ENCODE results near the gene INPP5D. TPM values are rescaled to one million over a fixed set of nuclear protein-coding genes. Genes with fewer than 3 reads are reported as not detected.
A peak's percentile ranks its signal among the peaks of the same experiment; 100 is the strongest.

INPP5D gene
- polyA plus RNA-seq, 1 of the 3 experiments (the other 2 are of a cell fraction) = 1.3 TPM

DNA sequence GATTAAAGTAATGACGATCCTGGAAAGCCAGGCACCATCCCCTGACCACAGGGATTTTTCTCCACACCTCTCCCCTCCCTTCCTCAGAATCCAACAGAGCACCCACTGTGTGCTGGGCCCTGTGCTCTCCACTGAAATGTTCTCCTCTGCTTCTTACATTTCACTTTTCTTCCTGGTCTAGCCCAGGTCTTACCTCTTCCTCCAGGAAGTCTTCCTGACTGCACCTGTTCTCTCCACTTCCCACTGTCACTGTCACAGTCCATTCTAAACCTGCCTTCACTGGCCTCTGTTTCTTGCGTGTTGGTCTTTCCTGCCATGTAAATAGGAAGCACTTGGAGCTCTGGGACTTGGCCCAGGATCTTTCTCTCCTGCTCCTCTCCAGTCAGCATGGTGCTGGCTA is 39.7 kb upstream of the INPP5D start (continued):
- TF ChIP-seq, protein P1, sequence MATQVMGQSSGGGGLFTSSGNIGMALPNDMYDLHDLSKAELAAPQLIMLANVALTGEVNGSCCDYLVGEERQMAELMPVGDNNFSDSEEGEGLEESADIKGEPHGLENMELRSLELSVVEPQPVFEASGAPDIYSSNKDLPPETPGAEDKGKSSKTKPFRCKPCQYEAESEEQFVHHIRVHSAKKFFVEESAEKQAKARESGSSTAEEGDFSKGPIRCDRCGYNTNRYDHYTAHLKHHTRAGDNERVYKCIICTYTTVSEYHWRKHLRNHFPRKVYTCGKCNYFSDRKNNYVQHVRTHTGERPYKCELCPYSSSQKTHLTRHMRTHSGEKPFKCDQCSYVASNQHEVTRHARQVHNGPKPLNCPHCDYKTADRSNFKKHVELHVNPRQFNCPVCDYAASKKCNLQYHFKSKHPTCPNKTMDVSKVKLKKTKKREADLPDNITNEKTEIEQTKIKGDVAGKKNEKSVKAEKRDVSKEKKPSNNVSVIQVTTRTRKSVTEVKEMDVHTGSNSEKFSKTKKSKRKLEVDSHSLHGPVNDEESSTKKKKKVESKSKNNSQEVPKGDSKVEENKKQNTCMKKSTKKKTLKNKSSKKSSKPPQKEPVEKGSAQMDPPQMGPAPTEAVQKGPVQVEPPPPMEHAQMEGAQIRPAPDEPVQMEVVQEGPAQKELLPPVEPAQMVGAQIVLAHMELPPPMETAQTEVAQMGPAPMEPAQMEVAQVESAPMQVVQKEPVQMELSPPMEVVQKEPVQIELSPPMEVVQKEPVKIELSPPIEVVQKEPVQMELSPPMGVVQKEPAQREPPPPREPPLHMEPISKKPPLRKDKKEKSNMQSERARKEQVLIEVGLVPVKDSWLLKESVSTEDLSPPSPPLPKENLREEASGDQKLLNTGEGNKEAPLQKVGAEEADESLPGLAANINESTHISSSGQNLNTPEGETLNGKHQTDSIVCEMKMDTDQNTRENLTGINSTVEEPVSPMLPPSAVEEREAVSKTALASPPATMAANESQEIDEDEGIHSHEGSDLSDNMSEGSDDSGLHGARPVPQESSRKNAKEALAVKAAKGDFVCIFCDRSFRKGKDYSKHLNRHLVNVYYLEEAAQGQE (IDR thresholded peaks at IDR 0.05; ENCODE audit: low read depth, low read length) = no peak
- TF ChIP-seq RAD21 (IDR thresholded peaks at IDR 0.05; ENCODE audit: low read length) = no peak
- TF ChIP-seq, protein P2, sequence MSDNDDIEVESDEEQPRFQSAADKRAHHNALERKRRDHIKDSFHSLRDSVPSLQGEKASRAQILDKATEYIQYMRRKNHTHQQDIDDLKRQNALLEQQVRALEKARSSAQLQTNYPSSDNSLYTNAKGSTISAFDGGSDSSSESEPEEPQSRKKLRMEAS (IDR thresholded peaks at IDR 0.05; ENCODE audit: low read depth) = no peak

DNA sequence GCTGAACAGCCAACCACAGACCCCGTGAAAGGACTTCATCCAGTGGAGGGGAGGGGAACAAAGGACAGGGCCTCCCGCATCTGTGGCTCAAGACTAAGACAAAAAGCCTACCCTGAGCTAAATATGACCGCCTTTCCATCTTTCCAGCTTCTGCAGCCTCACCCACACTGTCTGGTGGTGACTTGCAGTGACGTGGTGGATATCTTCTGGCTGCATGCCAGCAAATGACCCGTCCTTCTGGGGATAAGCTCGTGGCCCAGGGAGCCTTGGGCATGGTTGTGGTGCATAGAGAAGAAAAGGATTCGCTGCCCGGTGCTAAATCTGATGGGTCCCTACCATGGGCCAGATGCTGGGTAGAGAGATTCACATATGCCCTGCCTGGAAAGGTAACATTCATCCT is 38.4 kb upstream of the INPP5D start:
- Histone ChIP-seq H4K20me1 (ENCODE audit: insufficient read depth) (no peaks in the 10 kb centered on the region), H3K79me2 (ENCODE audit: insufficient read depth) (no peaks in the 10 kb centered on the region), H3K27me3 (ENCODE audit: insufficient read depth) (no peaks in the 10 kb centered on the region), H3K4me1 (ENCODE audit: control insufficient read depth in 1 of 2, insufficient read depth in 2 of 2, low read depth in 1 of 2, low read length in 1 of 2) (no peaks in the 10 kb centered on the region), H3K9me2 (no peaks in the 10 kb centered on the region), H3K27ac (ENCODE audit: low read depth in 2 of 2, low read length in 1 of 2) (no peak overlapping the region), H3K4me2 (no peak overlapping the region), H3K9ac (no peak overlapping the region), H3K9me3 (no peaks in the 10 kb centered on the region), H3K4me3 (ENCODE audit: low read depth in 2 of 2, low read length in 1 of 2) (no peak overlapping the region), H3K36me3 (replicated peaks in 1 of 2; ENCODE audit: control insufficient read depth in 1 of 2, insufficient read depth in 2 of 2, low read length in 1 of 2) (no peaks in the 10 kb centered on the region), H2AFZ (ENCODE audit: low read depth) (no peak overlapping the region), H3F3A (replicated peaks; ENCODE audit: insufficient read depth) (no peaks in the 10 kb centered on the region)
- no peak for TF ChIP-seq POLR2AphosphoS5 (IDR thresholded peaks at IDR 0.05; ENCODE audit: low read depth, low read length)
- TF ChIP-seq CHD2 (IDR thresholded peaks at IDR 0.05; ENCODE audit: low read length, partially characterized antibody) = no peak
- TF ChIP-seq, protein P3, sequence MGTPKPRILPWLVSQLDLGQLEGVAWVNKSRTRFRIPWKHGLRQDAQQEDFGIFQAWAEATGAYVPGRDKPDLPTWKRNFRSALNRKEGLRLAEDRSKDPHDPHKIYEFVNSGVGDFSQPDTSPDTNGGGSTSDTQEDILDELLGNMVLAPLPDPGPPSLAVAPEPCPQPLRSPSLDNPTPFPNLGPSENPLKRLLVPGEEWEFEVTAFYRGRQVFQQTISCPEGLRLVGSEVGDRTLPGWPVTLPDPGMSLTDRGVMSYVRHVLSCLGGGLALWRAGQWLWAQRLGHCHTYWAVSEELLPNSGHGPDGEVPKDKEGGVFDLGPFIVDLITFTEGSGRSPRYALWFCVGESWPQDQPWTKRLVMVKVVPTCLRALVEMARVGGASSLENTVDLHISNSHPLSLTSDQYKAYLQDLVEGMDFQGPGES (IDR thresholded peaks at IDR 0.05; ENCODE audit: low read depth, low read length) = no peak
- no peak for TF ChIP-seq EZH2phosphoT487 (IDR thresholded peaks at IDR 0.05; ENCODE audit: borderline replicate concordance, low read depth)
- peak; percentile 44; the same call in 1 of the 2 replicates for TF ChIP-seq NFIC (IDR thresholded peaks at IDR 0.05; ENCODE audit: borderline replicate concordance)
- TF ChIP-seq RAD21 (IDR thresholded peaks at IDR 0.05; ENCODE audit: low read length) = no peak
- POLR2A ChIA-PET = no interaction called here
- no peak for DNase-seq
- CTCF ChIA-PET = no interaction called here
- 72% methylated on average over 5 of the region's 8 CpGs for WGBS (ENCODE audit: low lambda C conversion rate)

DNA sequence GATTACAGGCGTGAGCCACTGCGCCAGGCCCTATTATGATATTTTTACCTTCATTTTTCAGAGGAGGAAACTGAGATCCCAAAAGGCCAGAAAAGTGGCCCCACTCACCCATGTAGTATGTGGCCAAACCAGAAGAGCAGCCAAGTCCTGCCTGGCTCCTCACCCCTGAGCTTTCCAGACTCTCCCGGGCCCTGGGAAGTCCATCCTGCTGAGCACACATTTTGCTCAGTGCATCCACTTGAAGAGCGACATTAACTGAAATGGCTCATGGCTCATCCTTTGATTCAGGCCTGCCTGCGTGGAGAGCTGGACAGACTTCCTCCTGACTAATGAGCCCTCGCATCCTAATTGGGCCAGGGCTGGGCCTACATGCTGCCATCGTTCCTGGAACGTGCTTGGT is 37.6 kb upstream of the INPP5D start:
- no peak overlapping the region for H3K9ac ChIP-seq
- no peaks in the 10 kb centered on the region for H3K9me3 ChIP-seq
- CTCF ChIA-PET = no interaction called here
- no peaks in the 10 kb centered on the region for H3F3A ChIP-seq (replicated peaks; ENCODE audit: insufficient read depth)
- WGBS (ENCODE audit: low lambda C conversion rate) = 88% methylated on average over 8 of the region's 8 CpGs
- H3K36me3 ChIP-seq (replicated peaks in 1 of 2; ENCODE audit: control insufficient read depth in 1 of 2, insufficient read depth in 2 of 2, low read length in 1 of 2) = no peaks in the 10 kb centered on the region
- no peak overlapping the region for H3K4me2 ChIP-seq
- no peak for DNase-seq
- H3K4me3 ChIP-seq (ENCODE audit: low read depth in 2 of 2, low read length in 1 of 2) = no peak overlapping the region
- H3K27me3 ChIP-seq (ENCODE audit: insufficient read depth) = no peaks in the 10 kb centered on the region
- no peaks in the 10 kb centered on the region for H4K20me1 ChIP-seq (ENCODE audit: insufficient read depth)
- H2AFZ ChIP-seq (ENCODE audit: low read depth) = no peak overlapping the region
- no peak overlapping the region for H3K27ac ChIP-seq (ENCODE audit: low read depth in 2 of 2, low read length in 1 of 2)
- H3K4me1 ChIP-seq (ENCODE audit: control insufficient read depth in 1 of 2, insufficient read depth in 2 of 2, low read depth in 1 of 2, low read length in 1 of 2) = no peaks in the 10 kb centered on the region
- POLR2A ChIA-PET = no interaction called here
- no peaks in the 10 kb centered on the region for H3K9me2 ChIP-seq
- no peaks in the 10 kb centered on the region for H3K79me2 ChIP-seq (ENCODE audit: insufficient read depth)
- TF ChIP-seq RCOR1 (IDR thresholded peaks at IDR 0.05; ENCODE audit: low read length) (no peak), RAD21 (IDR thresholded peaks at IDR 0.05; ENCODE audit: low read length) (no peak), GABPA (IDR thresholded peaks at IDR 0.05; ENCODE audit: low read depth) (no peak), TAF1 (IDR thresholded peaks at IDR 0.05; ENCODE audit: borderline replicate concordance, low read depth, low read length) (no peak), EP300 (IDR thresholded peaks at IDR 0.05; ENCODE audit: borderline replicate concordance in 1 of 2, low read depth in 1 of 2, low read length in 1 of 2) (no peak), YY1 (IDR thresholded peaks at IDR 0.05; ENCODE audit: low read depth) (no peak), CHD2 (IDR thresholded peaks at IDR 0.05; ENCODE audit: low read length, partially characterized antibody) (no peak), TCF12 (IDR thresholded peaks at IDR 0.05) (no peak), NFIC (IDR thresholded peaks at IDR 0.05; ENCODE audit: borderline replicate concordance) (no peak), FOXM1 (IDR thresholded peaks at IDR 0.05; ENCODE audit: low read depth) (no peak), EZH2phosphoT487 (IDR thresholded peaks at IDR 0.05; ENCODE audit: borderline replicate concordance, low read depth) (no peak)
- TF ChIP-seq, protein P4, sequence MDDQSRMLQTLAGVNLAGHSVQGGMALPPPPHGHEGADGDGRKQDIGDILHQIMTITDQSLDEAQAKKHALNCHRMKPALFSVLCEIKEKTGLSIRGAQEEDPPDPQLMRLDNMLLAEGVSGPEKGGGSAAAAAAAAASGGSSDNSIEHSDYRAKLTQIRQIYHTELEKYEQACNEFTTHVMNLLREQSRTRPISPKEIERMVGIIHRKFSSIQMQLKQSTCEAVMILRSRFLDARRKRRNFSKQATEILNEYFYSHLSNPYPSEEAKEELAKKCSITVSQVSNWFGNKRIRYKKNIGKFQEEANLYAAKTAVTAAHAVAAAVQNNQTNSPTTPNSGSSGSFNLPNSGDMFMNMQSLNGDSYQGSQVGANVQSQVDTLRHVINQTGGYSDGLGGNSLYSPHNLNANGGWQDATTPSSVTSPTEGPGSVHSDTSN (IDR thresholded peaks at IDR 0.05) = no peak
- TF ChIP-seq, protein P3 (IDR thresholded peaks at IDR 0.05; ENCODE audit: low read depth, low read length) = no peak
- TF ChIP-seq, protein P5, sequence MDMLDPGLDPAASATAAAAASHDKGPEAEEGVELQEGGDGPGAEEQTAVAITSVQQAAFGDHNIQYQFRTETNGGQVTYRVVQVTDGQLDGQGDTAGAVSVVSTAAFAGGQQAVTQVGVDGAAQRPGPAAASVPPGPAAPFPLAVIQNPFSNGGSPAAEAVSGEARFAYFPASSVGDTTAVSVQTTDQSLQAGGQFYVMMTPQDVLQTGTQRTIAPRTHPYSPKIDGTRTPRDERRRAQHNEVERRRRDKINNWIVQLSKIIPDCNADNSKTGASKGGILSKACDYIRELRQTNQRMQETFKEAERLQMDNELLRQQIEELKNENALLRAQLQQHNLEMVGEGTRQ (IDR thresholded peaks at IDR 0.05; ENCODE audit: borderline replicate concordance, low read depth, low read length) = no peak
